A549 (cell line): Measurements from ENCODE around the gene OR10A3. TPM values are rescaled to one million over a fixed set of nuclear protein-coding genes. Genes with fewer than 3 reads are reported as not detected.
A peak's percentile ranks its signal among the peaks of the same experiment; 100 is the strongest.

Experiments
- BHLHE40 ChIP-seq: IDR thresholded peaks from 2 replicates; pipeline ENCODE4 v1.6.1; 2012; ENCODE audit warnings: low read depth, low read length, inconsistent platforms
- CBX2 ChIP-seq: fragments of 200-600 bp; sonication (generic); IDR thresholded peaks from 2 replicates; pipeline ENCODE4 v1.6.1; 2016; ENCODE audit warnings: low read depth, mild to moderate bottlenecking, borderline replicate concordance
- CHD2 ChIP-seq: fragments of 150-350 bp; IDR thresholded peaks from 2 replicates; pipeline ENCODE4 v1.6.1; 2014; ENCODE audit warnings: low read length; ENCODE audit not compliant: partially characterized antibody
- CHD4 ChIP-seq: fragments of 200-600 bp; sonication (generic); IDR thresholded peaks from 2 replicates; pipeline ENCODE4 v1.6.1; 2016; ENCODE audit warnings: antibody characterized with exemption, mild to moderate bottlenecking, borderline replicate concordance
- CTCF ChIP-seq: fragments of >200 bp; sonication (Bioruptor Twin); formaldehyde crosslinking; IDR thresholded peaks from 3 replicates; pipeline ENCODE4 v1.5.1; 2016
- ELK1 ChIP-seq: fragments of 150-350 bp; IDR thresholded peaks from 2 replicates; pipeline ENCODE4 v1.6.1; 2014; ENCODE audit warnings: low read depth, mild to moderate bottlenecking, low read length
- ESRRA ChIP-seq: fragments of 150-350 bp; IDR thresholded peaks from 2 replicates; pipeline ENCODE4 v1.6.1; 2014; ENCODE audit warnings: mild to moderate bottlenecking, low read length, borderline replicate concordance
- HDAC2 ChIP-seq: fragments of 200-600 bp; sonication (generic); IDR thresholded peaks from 2 replicates; pipeline ENCODE4 v1.6.1; 2016
- HEYL ChIP-seq: fragments of 250-450 bp; sonication (Bioruptor Pico); IDR thresholded peaks from 2 replicates; pipeline ENCODE4 v1.8.0; 2021; ENCODE audit warnings: mild to moderate bottlenecking, moderate library complexity
- JUN ChIP-seq, 2 experiments: fragments of >200 bp; sonication (Bioruptor Twin); formaldehyde crosslinking; IDR thresholded peaks; 2 replicates in 1 of 2; 3 replicates in 1 of 2; pipeline ENCODE4 v1.6.1; 2016 to 2017
- JUNB ChIP-seq: fragments of >200 bp; sonication (Bioruptor Twin); formaldehyde crosslinking; IDR thresholded peaks from 2 replicates; pipeline ENCODE4 v1.6.1; 2016
- MAZ ChIP-seq: fragments of 150-350 bp; IDR thresholded peaks from 2 replicates; pipeline ENCODE4 v1.6.1; 2014; ENCODE audit warnings: antibody characterized with exemption, low read depth, low read length, borderline replicate concordance
- MYC ChIP-seq: IDR thresholded peaks from 2 replicates; pipeline ENCODE4 v1.6.1; 2012; ENCODE audit warnings: mild to moderate bottlenecking, inconsistent platforms, low read length, improper control_type of control experiment, borderline replicate concordance
- NFE2L2 ChIP-seq: fragments of 150-350 bp; conservative IDR thresholded peaks from 2 replicates; pipeline ENCODE4 v1.6.1; 2014; ENCODE audit warnings: low read length
- NPAS2 ChIP-seq: fragments of 250-450 bp; sonication (Bioruptor Pico); IDR thresholded peaks from 2 replicates; pipeline ENCODE4 v1.8.0; 2022; ENCODE audit warnings: mild to moderate bottlenecking, moderate library complexity, borderline replicate concordance
- NR3C1 ChIP-seq: fragments of >200 bp; sonication (Bioruptor Twin); formaldehyde crosslinking; IDR thresholded peaks from 3 replicates; pipeline ENCODE4 v1.6.1; 2017
- POLR2A ChIP-seq: IDR thresholded peaks from 2 replicates; pipeline ENCODE4 v1.6.1; 2012; ENCODE audit warnings: mild to moderate bottlenecking, low read length
- RARB ChIP-seq: fragments of 250-450 bp; sonication (Bioruptor Pico); IDR thresholded peaks from 2 replicates; pipeline ENCODE4 v1.8.0; 2021; ENCODE audit warnings: mild to moderate bottlenecking, moderate library complexity
- RCOR1 ChIP-seq: fragments of 150-350 bp; IDR thresholded peaks from 2 replicates; pipeline ENCODE4 v1.6.1; 2014; ENCODE audit warnings: antibody characterized with exemption, low read length, low read depth
- RFX5 ChIP-seq: fragments of 450-650 bp; IDR thresholded peaks from 2 replicates; pipeline ENCODE4 v1.7.1; 2014; ENCODE audit warnings: antibody characterized with exemption, mild to moderate bottlenecking, moderate library complexity
- TFCP2L1 ChIP-seq: fragments of 250-450 bp; sonication (Bioruptor Pico); IDR thresholded peaks from 2 replicates; pipeline ENCODE4 v1.5.0; 2021; ENCODE audit warnings: mild to moderate bottlenecking
- ZSCAN20 ChIP-seq: fragments of 250-450 bp; sonication (Bioruptor Pico); IDR thresholded peaks from 2 replicates; pipeline ENCODE4 v1.8.0; 2022; ENCODE audit warnings: mild to moderate bottlenecking, moderate library complexity
- polyA plus RNA-seq, 4 experiments: library from polyadenylated mRNA; depleted of rRNA in 3 of 4; stranded (reverse); fragments of >200 nt; fragmentation: RNase III in 1 of 4; extraction: RNeasy Plus Mini Kit Qiagen cat#74134 plus additional on column Dnase treatment in 1 of 4; gene quantifications; 2 replicates in 3 of 4; 3 replicates in 1 of 4; pipeline ENCODE4 v1.2.3, GENCODE V29; 2011 to 2017
- TF ChIP-seq, protein P1 (sequence below): IDR thresholded peaks from 2 replicates; pipeline ENCODE4 v1.6.1; 2012; ENCODE audit warnings: low read depth, borderline replicate concordance
- TF ChIP-seq, protein P2 (sequence below): fragments of >200 bp; sonication (Bioruptor Twin); formaldehyde crosslinking; IDR thresholded peaks from 3 replicates; pipeline ENCODE4 v1.6.1; 2016
- TF ChIP-seq, protein P3 (sequence below): fragments of 200-600 bp; sonication (generic); IDR thresholded peaks from 2 replicates; pipeline ENCODE4 v1.6.1; 2016; ENCODE audit warnings: antibody characterized with exemption, mild to moderate bottlenecking, moderate library complexity
- TF ChIP-seq, protein P4 (sequence below): IDR thresholded peaks from 2 replicates; pipeline ENCODE4 v1.6.1; 2012
- TF ChIP-seq, protein P5 (sequence below): fragments of >200 bp; sonication (Bioruptor Twin); formaldehyde crosslinking; IDR thresholded peaks from 2 replicates; pipeline ENCODE4 v1.6.1; 2016
- TF ChIP-seq, protein P6 (sequence below): fragments of 250-450 bp; sonication (Bioruptor Pico); IDR thresholded peaks from 2 replicates; pipeline ENCODE4 v1.5.0; 2020; ENCODE audit warnings: low read depth, mild to moderate bottlenecking, moderate library complexity
- TF ChIP-seq, protein P7 (sequence below): IDR thresholded peaks from 2 replicates; pipeline ENCODE4 v1.6.1; 2012

OR10A3 gene
- polyA plus RNA-seq, 2 of the 4 experiments (the other 2 are of a cell fraction): not detected

- TF ChIP-seq, protein P1, sequence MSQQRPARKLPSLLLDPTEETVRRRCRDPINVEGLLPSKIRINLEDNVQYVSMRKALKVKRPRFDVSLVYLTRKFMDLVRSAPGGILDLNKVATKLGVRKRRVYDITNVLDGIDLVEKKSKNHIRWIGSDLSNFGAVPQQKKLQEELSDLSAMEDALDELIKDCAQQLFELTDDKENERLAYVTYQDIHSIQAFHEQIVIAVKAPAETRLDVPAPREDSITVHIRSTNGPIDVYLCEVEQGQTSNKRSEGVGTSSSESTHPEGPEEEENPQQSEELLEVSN: peak; percentile 51; the same call in 1 of the 2 replicates
- TF ChIP-seq NR3C1 (no peak), RARB (CRISPR knock-in tag) (no peak), CHD4 (no peak), CHD2 (no peak), ESRRA (no peak), ZSCAN20 (CRISPR knock-in tag) (no peak), CTCF (peak; percentile 94), ELK1 (no peak), TFCP2L1 (no peak), RCOR1 (no peak), RFX5 (peak; percentile 70), JUNB (no peak), BHLHE40 (no peak), HEYL (CRISPR knock-in tag) (no peak), HDAC2 (peak; percentile 61; the same call in 1 of the 2 replicates), MYC (peak; percentile 68; the same call in 1 of the 2 replicates), CBX2 (no peak), POLR2A (peak; percentile 45), MAZ (no peak), NPAS2 (CRISPR knock-in tag) (no peak), NFE2L2 (no peak), JUN (IDR thresholded peaks at IDR 0.05) (peak; percentile 45 to 85; a peak in 3 of 5 replicates)
- TF ChIP-seq, protein P2, sequence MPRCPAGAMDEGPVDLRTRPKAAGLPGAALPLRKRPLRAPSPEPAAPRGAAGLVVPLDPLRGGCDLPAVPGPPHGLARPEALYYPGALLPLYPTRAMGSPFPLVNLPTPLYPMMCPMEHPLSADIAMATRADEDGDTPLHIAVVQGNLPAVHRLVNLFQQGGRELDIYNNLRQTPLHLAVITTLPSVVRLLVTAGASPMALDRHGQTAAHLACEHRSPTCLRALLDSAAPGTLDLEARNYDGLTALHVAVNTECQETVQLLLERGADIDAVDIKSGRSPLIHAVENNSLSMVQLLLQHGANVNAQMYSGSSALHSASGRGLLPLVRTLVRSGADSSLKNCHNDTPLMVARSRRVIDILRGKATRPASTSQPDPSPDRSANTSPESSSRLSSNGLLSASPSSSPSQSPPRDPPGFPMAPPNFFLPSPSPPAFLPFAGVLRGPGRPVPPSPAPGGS: no peak
- TF ChIP-seq, protein P3, sequence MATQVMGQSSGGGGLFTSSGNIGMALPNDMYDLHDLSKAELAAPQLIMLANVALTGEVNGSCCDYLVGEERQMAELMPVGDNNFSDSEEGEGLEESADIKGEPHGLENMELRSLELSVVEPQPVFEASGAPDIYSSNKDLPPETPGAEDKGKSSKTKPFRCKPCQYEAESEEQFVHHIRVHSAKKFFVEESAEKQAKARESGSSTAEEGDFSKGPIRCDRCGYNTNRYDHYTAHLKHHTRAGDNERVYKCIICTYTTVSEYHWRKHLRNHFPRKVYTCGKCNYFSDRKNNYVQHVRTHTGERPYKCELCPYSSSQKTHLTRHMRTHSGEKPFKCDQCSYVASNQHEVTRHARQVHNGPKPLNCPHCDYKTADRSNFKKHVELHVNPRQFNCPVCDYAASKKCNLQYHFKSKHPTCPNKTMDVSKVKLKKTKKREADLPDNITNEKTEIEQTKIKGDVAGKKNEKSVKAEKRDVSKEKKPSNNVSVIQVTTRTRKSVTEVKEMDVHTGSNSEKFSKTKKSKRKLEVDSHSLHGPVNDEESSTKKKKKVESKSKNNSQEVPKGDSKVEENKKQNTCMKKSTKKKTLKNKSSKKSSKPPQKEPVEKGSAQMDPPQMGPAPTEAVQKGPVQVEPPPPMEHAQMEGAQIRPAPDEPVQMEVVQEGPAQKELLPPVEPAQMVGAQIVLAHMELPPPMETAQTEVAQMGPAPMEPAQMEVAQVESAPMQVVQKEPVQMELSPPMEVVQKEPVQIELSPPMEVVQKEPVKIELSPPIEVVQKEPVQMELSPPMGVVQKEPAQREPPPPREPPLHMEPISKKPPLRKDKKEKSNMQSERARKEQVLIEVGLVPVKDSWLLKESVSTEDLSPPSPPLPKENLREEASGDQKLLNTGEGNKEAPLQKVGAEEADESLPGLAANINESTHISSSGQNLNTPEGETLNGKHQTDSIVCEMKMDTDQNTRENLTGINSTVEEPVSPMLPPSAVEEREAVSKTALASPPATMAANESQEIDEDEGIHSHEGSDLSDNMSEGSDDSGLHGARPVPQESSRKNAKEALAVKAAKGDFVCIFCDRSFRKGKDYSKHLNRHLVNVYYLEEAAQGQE: no peak
- TF ChIP-seq, protein P4, sequence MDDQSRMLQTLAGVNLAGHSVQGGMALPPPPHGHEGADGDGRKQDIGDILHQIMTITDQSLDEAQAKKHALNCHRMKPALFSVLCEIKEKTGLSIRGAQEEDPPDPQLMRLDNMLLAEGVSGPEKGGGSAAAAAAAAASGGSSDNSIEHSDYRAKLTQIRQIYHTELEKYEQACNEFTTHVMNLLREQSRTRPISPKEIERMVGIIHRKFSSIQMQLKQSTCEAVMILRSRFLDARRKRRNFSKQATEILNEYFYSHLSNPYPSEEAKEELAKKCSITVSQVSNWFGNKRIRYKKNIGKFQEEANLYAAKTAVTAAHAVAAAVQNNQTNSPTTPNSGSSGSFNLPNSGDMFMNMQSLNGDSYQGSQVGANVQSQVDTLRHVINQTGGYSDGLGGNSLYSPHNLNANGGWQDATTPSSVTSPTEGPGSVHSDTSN: no peak
- TF ChIP-seq, protein P5, sequence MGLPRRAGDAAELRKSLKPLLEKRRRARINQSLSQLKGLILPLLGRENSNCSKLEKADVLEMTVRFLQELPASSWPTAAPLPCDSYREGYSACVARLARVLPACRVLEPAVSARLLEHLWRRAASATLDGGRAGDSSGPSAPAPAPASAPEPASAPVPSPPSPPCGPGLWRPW: no peak
- TF ChIP-seq, protein P6, sequence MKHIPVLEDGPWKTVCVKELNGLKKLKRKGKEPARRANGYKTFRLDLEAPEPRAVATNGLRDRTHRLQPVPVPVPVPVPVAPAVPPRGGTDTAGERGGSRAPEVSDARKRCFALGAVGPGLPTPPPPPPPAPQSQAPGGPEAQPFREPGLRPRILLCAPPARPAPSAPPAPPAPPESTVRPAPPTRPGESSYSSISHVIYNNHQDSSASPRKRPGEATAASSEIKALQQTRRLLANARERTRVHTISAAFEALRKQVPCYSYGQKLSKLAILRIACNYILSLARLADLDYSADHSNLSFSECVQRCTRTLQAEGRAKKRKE (CRISPR knock-in tag): no peak
- TF ChIP-seq, protein P7, sequence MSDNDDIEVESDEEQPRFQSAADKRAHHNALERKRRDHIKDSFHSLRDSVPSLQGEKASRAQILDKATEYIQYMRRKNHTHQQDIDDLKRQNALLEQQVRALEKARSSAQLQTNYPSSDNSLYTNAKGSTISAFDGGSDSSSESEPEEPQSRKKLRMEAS: peak; percentile 88
Observed at GRCh38 chr11:7986768-7987559, 45.5 kb upstream of the OR10A3 start, which contains the start of gene EIF3F (continued).
